EL (cell line): ENCODE results near the gene HNRNPAB.

ENCODE experiments used
- DNase-seq: peaks from one replicate; pipeline ENCODE4 v3.0.0-alpha.2; 2016

Gene HNRNPAB

DNA sequence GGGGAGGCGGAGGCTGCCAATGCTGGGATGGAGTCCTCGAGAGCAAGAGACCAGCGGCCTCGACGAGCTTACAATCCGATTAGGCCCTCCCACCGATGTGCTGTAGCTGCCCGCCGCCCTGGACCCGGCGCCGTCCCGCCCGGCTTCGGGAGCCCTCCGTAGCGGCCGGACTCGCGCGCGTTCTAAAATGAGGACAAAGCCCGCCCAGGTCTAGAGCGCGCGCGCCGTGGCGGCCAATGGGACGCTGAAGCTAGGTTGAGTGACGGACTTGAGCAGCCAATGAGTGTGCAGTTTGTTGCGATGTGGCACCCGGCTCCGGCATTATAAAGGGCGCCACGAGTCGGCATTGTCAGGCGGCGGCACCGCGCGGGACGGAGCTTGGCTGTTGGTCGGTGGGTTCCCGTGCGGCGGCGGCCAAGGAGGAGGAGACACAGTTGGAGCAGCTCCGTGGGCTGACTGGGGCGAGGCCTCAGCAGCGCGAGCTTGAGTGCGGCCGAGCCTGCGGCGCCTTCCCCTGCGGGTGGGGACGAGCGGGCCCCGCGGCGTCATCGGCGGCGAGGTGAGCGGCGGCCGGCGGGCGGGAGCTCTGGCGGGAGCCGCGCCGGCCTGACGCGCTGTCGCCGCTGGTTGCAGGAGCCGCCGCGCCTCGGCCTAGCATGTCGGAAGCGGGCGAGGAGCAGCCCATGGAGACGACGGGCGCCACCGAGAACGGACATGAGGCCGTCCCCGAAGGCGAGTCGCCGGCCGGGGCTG lies at the start of gene HNRNPAB:
HNRNPAB (plus strand) TSS at position 352 of the 753 bp plus-strand sequence; CDS start at position 657, 305 bp downstream.
- peak; percentile 95 for DNase-seq

DNA sequence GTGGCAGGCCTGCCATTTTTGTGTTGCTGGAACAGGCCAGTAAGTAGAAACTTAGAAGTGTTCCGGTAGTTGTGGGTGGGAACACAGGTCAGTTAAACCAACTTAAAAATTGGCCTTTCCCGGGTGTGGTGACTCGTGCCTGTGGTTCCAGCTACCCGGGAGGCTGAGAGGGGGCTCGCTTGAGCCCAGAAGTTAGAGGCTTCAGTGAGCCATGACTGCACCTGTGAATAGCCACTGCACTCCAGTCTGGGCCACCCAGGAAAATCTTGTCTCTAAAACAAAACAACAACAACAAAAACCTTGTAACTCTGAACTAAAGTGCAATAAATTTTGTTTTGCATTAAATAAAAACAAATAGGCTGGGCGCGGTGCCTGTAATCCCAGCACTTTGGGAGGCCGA lies 49.3 kb upstream of the HNRNPAB start:
- peak; percentile 25 for DNase-seq

DNA sequence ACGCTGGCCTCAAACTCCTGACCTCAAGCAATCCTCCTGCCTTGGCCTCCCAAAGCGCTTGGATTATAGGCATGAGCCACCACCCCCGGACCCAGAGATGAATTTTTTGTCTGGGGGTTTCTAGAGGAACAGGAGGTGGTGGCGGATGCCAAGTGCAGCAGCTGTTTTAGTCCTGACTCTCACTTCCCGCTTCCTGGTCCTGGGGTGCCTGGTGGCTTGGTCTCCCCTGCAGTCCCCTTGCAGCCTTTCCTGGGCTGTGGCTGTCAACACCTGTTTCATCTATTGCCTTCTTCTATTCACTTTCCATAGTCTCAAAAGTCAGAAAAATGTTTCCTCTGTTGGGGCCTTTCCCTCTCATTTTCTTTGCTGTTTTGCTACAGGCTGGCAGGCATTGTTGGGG lies 44.2 kb upstream of the HNRNPAB start:
- DNase-seq, result no peak

DNA sequence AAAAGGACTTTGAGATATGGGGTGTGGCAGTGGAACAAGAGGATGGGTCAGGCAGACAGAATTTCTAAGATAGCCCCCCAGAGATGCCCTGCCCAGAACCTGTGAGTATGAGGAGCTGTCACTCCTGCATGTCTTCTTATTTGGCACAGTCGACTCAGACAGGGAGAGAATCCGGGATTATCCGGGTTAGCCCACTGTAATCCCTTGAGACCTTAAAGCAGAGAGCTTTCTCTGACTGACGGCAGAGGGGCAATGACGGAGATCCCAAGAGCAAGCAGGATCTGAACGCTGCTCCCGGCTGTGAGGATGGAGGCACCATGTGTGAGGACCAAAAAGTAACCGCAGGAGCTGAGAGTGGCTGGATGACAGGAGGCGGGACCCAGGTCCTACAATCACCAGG lies 41.9 kb upstream of the HNRNPAB start:
- DNase-seq, result no peak

DNA sequence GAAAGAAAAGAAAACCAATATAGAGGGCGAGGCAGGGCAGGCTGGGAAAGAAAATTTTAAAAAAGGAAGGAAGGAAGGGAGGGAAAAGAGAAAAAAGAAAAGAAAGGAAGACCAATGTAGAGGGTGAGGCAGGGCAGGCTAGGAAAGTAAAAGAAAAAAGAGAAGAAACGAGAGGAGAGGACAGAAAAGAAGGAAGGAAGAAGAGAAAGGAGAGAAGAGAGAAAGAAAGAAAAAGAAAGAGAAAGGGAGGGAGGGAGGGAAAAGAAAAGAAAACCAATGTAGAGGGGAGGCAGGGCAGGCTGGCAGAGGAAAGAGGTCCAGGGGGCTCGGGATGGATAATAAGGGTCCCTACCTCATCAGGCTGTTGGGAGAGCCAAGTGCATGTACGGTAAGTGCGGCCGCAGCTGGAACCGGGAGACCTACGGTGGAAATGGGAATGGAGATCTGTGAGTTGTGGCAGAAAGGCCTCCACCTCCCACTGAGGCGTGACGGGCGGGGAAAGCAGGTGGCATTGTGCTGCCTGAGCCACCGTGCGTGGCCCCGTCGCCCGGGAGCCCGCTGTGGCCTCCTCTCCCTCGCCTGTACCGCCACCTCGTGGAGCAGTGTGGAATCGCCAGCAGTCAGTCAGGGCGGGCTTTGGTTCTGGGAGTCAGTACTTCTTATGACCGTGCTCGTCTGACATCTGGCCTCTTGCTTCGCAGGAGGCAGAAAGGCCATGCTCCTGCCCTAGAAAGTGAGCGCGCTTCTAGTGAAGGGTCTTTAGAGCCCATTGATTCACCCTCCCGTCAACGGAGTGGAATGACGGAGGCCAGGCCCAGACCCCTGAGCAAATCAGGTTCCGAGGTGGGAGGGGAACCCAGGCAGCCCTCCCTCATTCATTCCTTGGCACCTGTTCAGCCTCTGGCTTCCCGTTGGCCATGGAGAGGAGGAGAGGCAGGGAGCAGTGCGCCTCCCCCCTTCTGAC lies 40.3 kb upstream of the HNRNPAB start:
- DNase-seq, result peak; percentile 71

DNA sequence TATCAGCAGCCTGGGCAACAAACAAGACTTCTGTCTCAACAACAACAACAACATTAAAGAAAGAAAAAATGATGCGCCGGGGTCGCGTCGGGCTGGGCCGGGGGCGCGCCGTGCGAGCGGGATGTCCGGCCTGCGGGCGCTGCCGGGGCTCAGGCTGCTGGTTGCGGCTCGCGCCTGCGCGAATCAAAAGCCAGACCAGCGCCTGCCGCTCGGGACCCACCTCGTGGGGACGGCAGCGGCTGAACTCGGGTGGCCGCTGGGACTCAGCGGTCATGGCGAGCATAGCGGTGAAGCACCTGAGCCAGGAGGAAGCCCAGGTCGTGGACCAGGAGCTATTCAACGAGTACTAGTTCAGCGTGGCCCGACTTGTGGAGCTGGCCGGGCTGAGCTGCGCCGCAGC lies 38.8 kb upstream of the HNRNPAB start:
- DNase-seq, result no peak

DNA sequence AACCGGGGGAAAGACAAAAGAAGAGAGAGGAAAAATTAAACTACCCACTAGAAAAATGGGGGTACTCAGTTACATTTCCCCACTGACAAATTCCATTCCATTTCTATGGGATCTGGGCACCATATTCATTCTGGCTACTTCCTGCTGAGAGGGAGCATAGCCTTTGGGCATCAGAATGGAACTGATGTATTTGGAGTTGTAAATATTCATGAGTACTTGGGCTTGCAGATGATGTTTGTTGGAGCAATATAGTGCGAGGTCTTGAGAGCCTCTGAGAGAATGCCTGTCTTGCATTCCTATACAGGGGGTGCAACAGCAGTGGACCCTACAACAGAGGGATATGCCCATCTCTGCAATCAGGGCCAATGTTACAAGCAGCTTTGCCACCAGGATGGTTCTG lies 33.9 kb upstream of the HNRNPAB start:
- DNase-seq, result no peak

DNA sequence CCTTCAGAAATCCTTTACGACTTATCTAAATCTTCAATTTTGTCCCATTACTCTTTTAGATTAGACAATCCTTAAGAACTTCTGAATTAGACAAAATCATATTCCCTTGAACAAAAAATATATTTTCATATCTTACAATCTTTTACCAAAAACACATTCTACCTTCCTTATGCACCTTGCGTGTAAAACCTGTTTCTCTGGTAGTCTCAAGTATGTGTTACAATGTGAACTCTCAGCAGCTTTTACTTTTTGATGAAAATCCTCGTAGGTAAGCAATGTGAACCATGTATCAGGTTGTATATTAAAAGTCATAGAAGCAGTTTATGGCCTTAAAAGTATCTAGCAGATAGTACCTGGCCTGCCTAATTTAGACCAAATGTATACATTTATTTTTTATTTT lies 29.9 kb upstream of the HNRNPAB start:
- DNase-seq, result no peak

DNA sequence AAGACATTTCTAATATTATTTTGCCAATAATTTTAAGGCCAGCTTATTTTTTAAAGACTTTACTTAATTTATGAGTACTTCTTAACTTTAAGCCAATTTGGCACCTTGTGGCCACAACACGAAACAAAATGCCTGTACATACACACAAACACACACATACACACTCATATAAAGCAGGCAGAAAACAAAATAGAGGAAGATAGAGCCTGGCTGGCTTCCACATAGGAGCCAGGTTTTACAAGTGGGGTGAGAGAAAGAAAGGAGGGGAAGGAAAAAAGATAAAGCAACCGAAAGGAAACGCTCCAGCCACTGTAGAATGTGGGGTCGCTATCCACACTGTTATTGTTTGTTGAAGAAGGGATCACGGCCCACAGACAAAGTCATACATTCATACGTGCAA lies 27.5 kb upstream of the HNRNPAB start:
- no peak for DNase-seq

DNA sequence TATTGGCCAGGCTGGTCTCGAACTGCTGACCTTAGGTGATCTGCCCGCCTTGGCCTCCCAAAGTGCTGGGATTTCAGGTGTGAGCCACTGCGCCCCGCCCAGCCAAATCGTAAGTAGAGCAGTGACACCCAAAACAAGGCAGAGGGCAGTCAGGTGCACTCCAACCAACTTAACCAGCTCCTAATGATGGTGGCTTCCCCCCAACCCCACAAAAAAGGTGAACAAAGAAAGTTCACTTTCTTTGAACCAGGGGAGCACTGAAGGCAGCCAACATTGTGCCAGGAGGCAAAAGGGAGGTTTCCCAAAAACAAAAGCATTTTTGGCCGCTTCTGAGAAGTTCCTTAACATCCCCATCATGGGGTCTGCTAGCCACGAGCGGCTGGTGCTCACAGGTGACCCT lies 26.8 kb upstream of the HNRNPAB start:
- DNase-seq, result no peak

DNA sequence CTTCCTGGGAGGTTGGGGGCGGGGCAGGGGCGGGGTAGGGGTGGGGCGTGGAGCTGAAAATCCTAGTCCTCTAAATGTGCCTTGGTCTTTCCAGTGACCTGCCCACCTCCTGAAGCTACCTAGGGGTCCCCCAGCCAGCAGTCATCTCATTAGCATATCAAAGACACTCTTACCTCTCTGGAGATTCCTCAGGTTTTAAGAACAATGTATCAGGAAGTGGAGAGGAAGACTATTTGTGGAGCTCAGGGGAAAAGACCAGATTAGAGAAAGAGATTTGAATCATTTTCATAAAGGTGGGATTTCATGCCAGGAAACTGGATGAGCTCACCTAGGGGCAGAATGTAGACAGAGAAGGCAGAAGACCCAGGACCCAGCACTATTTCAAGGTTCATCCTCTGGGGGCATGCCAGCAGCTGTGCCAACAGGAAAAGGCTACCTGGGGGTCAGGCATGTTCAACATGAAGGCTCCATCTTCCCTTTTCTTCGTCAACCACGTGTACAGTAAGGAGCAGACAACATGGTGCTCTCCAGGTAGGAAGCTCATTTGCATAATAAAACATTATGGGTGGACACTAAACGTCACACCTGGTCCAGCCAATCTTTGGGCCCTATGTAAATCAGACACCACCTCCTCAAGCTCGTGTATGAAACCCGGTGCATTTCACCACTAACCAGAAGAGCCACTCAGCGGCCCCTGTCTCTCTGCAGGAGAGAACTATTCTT lies 24.0 kb upstream of the HNRNPAB start:
- no peak for DNase-seq

DNA sequence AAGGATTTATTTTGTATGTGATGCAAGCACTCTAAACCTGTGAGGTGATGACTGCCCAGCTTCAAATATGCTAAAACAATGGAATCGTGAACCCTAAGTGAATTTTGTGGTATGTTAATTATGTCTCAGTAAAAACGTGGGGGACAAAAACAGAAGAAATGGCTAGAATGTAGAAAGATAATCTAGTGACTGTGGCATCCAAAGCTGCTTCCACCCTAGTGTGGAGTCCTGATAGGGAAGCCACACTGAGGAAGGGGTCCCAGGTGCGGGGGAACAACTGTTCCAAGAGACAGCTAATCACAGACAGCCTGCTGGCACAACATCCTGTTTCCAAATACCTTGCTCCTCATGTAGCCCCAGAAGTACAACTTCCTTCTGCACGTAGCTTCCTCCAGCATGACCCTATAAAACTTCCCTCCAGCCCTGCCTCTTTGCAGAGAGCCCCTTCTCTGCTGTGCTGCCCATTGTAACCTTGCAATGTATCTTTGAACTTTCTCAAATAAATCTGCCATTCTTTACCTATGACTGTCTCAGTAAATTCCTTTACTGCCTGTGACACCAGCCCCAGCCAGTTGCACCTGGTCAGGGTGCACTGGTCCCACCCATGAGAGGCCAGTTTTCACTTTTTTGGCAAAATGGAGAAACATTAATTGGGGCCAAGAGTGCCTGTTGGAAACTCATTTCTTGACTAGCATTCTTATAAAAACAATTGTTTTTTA lies 22.0 kb upstream of the HNRNPAB start:
- DNase-seq, result no peak

DNA sequence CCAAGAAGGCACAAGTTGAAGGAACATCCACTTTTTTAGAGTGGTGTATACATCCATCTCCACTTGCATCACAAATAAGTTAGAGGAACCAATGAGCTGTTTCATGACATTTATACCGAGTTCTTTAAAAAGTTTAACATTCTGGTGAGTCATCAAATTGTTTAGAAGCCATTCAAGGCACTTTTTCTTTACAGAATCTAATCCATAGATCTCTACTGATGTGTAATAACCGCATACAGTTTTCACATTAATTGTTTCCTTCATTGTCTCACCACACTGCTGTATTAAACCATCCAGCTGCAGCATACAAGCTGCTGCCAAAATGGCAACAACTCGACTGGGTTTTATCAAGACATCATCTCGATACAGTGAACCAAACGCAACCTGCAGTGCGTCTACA lies 17.9 kb upstream of the HNRNPAB start:
- DNase-seq, result no peak

DNA sequence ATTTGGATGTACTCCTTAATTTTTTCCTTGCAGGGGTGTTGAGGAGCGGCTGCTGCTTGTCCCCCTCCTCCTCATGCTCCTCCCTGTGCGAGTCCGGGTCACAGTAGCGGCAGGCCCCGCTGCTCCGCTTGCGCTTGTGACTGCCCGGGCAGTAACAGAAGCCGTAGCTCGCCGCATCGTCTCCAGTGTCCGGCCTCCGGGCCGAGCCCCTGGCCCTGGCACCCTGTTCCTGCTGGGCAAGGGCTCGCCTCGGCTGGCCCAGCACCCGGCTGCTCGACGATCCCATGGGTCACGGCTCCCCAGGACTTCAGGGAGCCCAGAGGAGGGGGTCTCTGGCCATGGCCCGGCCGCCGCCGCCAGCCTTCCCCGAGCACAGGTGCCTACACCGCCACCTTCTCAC lies 17.3 kb upstream of the HNRNPAB start, which contains the start of gene GMCL2:
GMCL2 (minus strand) TSS at position 358 of the 400 bp plus-strand sequence; CDS start at position 286, 72 bp downstream.
- no peak for DNase-seq

DNA sequence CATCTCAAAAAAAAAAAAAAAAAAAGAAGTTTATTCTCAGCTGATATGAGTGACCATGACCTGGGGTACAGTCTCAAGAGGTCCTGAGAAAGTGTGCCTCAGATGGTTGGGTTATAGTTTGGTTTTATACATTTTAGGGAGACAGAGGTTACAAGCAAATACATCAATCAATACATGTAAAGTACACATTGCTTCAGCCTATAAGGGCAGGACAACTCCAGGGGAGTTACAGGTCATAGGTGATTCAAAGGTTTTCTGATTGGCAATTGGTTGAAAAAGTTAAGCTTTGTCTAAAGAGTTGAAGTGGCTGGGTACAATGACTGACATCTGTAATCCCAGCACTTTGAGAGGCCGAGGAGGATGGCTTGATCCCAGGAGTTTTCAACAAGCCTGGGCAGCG lies 14.9 kb upstream of the HNRNPAB start:
- DNase-seq, result no peak

DNA sequence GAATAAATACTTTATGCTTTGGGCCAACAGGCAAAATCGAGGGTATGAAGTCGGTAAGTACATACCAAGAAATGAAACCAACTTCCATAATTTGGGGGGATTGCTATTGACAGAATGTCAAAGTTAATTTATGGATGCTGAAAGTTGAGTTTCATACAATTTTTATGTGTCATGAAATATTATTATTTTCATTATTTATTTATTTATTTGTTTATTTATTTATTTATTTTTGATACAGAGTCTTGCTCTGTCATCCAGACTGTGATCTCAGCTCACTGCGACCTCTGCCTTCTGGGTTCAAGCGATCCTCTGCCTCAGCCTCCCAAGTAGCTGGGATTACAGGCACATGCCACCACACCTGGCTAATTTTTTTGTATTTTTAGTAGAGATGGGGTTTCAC lies 12.7 kb upstream of the HNRNPAB start:
- DNase-seq, result no peak

DNA sequence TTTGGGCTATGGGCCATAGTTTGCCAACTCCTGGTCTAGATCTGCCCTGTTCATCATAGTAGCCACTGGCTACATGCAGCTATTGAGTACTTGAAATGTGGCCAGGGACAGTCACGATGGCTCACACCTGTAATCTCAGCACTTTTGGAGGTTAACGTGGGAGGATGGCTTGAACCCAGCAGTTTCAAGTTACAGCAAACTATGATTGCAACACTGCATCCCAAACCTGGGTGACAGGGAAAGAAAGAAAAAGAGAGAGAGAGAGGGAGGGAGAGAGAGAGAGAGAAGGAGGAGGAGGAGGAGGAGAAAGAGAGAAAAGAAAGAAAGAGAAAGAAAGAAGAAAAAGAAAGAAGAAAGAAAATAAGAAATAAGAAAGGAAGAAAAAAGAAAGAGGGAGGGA lies 12.1 kb upstream of the HNRNPAB start:
- no peak for DNase-seq

DNA sequence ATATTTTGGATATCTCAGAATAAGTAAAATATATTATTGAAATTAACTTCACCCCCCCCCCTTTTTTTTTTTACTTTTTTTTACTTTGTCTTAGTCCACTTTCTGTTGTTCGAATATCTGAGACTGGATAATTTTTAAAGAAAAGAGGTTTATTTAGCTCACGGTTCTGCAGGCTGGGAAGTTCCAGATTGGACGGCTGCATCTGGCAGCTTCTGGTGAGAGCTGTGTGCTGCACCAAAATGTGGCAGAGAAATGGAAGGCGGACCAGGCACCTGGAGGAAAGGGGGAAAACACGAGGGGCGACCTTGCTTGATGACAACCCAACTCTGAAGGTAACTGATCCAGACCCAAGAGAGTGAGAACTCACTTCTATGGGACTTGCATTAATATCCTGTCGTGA lies 11.5 kb upstream of the HNRNPAB start:
- no peak for DNase-seq

DNA sequence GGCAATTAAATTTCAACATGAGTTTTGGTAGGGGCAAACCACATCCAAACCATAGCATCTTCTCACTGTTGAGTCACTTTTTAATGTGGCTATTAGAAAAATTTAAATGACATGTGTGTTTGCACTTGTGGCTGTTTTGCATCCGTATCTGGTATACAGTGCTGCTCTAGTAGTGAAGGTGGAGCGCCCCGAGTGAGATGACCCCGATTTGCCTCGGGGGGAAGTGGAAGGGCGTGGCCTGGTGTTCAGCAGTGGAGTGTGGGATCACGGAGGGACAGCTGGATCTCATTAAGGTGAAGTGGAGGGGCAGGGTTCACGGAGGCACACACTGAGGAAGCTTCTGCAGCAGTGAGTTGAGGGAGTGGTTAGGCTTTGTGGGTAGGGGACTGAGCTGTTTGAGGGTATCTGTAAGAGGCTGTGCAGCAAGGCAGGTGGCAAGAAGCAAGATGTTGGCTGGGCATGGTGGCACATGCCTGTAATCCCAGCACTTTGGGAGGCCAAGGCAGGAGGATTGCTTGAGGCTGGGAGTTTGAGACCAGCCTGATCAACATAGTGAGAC lies 11.0 kb upstream of the HNRNPAB start:
- no peak for DNase-seq

DNA sequence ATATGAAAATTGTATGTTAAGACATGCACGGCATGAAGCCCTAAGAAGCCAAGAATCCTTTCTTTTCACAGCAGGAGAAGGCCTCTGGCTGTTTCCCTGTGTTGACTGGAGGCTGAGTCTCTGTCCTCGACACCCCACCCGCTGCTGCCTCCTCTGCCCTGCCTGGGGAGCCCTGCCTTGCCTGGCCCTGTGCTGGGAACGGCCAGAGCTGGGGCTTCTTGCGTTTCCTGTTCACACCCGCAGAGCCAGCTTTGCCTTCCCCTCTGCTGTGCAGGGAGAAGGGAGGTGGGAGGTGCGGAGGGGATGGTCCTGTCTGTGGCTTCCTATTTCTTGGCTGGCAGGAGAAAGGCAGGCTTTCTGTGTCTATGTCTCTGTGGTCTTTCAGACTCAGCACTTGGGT lies 10.3 kb upstream of the HNRNPAB start:
- no peak for DNase-seq

DNA sequence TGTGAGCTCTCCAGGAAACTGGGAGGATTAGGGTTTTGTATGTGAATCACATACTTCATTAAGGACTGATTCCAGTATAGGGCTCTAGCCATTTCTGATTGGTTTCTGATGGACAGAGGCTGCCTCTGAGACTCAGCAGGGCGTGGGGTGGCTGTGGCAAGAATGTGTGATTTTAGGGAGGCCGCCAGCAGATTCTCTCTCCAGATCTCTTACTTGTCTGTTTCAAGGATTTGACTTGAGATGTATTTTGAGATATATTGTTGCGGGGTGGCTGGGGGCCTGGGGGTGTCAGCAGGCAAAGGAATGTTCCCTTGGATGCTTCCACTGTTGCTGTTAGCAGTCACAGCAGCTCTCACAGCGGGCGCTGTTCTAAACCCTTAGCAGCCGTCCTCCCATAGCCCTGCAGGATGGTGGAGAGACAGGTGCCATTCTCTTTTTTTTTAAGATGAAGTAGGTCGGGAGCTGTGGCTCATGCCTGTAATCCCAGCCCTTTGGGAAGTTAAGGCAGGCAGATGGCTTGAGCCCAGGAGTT lies 8.0 kb upstream of the HNRNPAB start:
- DNase-seq, result no peak

DNA sequence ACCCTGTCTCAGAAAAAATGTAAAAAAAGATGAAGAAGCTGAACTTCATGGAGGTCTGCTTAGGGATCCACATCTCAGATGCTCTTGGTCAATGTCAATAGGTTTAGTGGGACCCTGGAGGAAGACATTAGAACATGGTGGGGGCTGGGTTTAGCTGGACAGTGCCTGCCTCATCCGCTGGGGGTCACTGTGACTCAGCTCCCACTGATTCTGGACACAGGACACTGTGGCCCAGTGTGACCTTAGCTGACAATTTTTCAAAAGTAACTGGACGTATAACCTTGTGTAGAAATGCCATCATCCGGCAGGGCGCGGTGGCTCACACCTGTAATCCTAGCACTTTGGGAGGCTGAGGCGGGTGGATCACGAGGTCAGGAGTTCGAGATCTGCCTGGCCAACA lies 7.3 kb upstream of the HNRNPAB start:
- DNase-seq, result no peak
